Measurements from ENCODE around the gene STARD13.

GRCh38 chr13:33158271-33158670, 127.3 kb downstream of the STARD13 start:
- TF ChIP-seq EZH2phosphoT487 (IDR thresholded peaks at IDR 0.05; ENCODE audit: borderline replicate concordance, low read depth, low read length) (no peak), CTCF (conservative IDR thresholded peaks at IDR 0.05; ENCODE audit: low read length) (no peak)

Measured in OCI-LY7 (cell line).